Fibroblast of lung (primary cell): ENCODE measurements around the gene TTC27.

ENCODE experiments used
- EZH2 ChIP-seq: IDR thresholded peaks from 2 replicates; pipeline ENCODE4 v1.5.1; 2012; ENCODE audit warnings: low read length, control low read depth, mild to moderate bottlenecking; ENCODE audit errors: missing control alignments
- TF ChIP-seq, protein P1 (sequence below), 2 donors: IDR thresholded peaks in 1 of 2; conservative IDR thresholded peaks in 1 of 2; 1 replicate in 1 of 2; 2 replicates in 1 of 2; pipeline ENCODE4 v1.5.1; 2011 to 2012; ENCODE audit warnings: low read length in 2 of 2, control low read depth in 1 of 2, inconsistent platforms in 1 of 2, low read depth in 1 of 2, mild to moderate bottlenecking in 1 of 2

DNA sequence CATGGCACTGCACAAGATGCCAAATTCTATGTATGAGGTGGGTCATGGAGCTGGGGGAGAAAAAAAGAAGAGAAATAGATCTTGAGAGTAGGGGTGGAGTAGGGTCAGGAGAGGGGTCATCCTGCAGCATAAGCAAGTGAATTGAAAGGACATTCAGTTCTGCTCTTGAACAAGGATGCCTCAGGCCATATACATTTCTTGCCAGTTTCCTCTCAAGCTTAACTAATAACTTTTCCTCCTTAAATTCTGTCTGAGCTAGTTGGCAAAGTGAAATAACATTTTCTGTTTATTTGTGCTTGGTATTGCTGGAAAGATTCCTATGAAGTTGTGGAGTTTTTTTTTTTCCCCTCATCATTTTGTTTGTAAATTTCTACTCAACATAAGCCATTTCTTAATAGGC, 219.9 kb downstream of the TTC27 start:
- TF ChIP-seq, protein P1, sequence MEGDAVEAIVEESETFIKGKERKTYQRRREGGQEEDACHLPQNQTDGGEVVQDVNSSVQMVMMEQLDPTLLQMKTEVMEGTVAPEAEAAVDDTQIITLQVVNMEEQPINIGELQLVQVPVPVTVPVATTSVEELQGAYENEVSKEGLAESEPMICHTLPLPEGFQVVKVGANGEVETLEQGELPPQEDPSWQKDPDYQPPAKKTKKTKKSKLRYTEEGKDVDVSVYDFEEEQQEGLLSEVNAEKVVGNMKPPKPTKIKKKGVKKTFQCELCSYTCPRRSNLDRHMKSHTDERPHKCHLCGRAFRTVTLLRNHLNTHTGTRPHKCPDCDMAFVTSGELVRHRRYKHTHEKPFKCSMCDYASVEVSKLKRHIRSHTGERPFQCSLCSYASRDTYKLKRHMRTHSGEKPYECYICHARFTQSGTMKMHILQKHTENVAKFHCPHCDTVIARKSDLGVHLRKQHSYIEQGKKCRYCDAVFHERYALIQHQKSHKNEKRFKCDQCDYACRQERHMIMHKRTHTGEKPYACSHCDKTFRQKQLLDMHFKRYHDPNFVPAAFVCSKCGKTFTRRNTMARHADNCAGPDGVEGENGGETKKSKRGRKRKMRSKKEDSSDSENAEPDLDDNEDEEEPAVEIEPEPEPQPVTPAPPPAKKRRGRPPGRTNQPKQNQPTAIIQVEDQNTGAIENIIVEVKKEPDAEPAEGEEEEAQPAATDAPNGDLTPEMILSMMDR (conservative IDR thresholded peaks at IDR 0.05 in 1 of 2, IDR thresholded peaks at IDR 0.05 in 1 of 2; ENCODE audit: low read depth in 1 of 2, low read length in 2 of 2): no peak
- no peak for TF ChIP-seq EZH2
